BLaER1 treated with 17β-estradiol and CSF1 and Interleukin-3, amounts not matched to agents 10 nM and 100 nM (cell line): Measurements from ENCODE around the gene GTF2H2C.
A peak's percentile ranks its signal among the peaks of the same experiment; 100 is the strongest.
"Not testable (repeated sequence)": the region's sequence is repeated elsewhere in the genome, so short reads cannot be mapped to it uniquely, and the experiment has no call there.

Source experiments
- H3K27ac ChIP-seq, 11 experiments: shearing (Covaris generic); formaldehyde crosslinking; 2 replicates each; pipeline ENCODE4 v1.8.1; 2022
- H3K27me3 ChIP-seq, 11 experiments: shearing (Covaris generic); formaldehyde crosslinking; 2 replicates each; pipeline ENCODE4 v1.8.1; 2022
- H3K36me3 ChIP-seq, 11 experiments: shearing (Covaris generic); formaldehyde crosslinking; 2 replicates each; pipeline ENCODE4 v1.8.1; 2022
- H3K4me1 ChIP-seq, 10 experiments: shearing (Covaris generic); formaldehyde crosslinking; 2 replicates each; pipeline ENCODE4 v1.8.1; 2022
- H3K4me2 ChIP-seq, 11 experiments: shearing (Covaris generic); formaldehyde crosslinking; 2 replicates each; pipeline ENCODE4 v1.8.1; 2022
- H3K4me3 ChIP-seq, 10 experiments: shearing (Covaris generic); formaldehyde crosslinking; 2 replicates each; pipeline ENCODE4 v1.8.1; 2022
- H3K9ac ChIP-seq, 11 experiments: shearing (Covaris generic); formaldehyde crosslinking; 2 replicates each; pipeline ENCODE4 v1.8.1; 2022
- H3K9me3 ChIP-seq, 11 experiments: shearing (Covaris generic); formaldehyde crosslinking; replicated peaks in 1 of 11; 2 replicates each; pipeline ENCODE4 v1.8.1; 2022
- H4K20me1 ChIP-seq, 11 experiments: shearing (Covaris generic); formaldehyde crosslinking; 2 replicates each; pipeline ENCODE4 v1.8.1; 2022
- Cebpa-rat ChIP-seq, 11 experiments: shearing (Covaris generic); IDR thresholded peaks; 2 replicates each; pipeline ENCODE4 v1.8.1; 2022

GTF2H2C gene

DNA sequence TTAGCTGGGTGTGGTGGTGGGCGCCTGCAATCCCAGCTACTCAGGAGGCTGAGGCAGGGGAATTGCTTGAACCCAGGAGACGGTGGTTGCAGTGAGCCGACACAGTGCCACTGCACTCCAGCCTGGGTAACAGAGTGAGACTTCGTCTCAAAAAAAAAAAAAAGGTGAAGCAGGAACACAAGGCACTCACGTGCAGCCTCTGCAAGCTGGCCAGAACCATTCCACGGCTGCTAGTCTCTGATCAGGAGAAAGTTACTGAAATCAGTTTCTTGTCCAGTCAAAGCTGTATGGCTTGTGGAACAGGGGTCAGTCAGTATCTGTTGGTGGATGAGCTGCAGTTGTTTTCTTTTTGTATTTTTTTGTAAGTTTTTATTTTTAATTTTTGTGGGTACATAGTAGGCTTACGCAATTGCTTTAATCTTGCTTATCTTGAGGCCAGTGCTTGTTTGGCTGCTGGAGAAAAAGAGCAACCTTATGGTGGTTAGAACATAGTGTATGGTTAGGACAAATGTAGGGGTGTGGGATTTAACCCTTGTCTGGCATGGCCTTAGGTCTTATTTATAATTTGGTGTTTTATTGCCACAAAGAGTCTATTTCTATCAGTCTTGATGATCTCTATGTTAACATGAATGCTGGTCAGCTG lies 32.7 kb upstream of the GTF2H2C start:
- no peaks in the 10 kb centered on the region for H4K20me1 ChIP-seq
- no peak overlapping the region for H3K27ac ChIP-seq
- H3K9me3 ChIP-seq, result no peaks in the 10 kb centered on the region
- H3K4me1 ChIP-seq, result peaks cover 0 to 15% (median 0%) of the 10 kb centered on the region in 10 experiments; a peak in 8 of 20 replicates
- TF ChIP-seq Cebpa-rat (IDR thresholded peaks at IDR 0.05), result no peak
- H3K36me3 ChIP-seq, result no peaks in the 10 kb centered on the region
- H3K4me2 ChIP-seq, result no peak overlapping the region
- no peak overlapping the region for H3K4me3 ChIP-seq
- no peak overlapping the region for H3K9ac ChIP-seq
- H3K27me3 ChIP-seq, result no peaks in the 10 kb centered on the region

DNA sequence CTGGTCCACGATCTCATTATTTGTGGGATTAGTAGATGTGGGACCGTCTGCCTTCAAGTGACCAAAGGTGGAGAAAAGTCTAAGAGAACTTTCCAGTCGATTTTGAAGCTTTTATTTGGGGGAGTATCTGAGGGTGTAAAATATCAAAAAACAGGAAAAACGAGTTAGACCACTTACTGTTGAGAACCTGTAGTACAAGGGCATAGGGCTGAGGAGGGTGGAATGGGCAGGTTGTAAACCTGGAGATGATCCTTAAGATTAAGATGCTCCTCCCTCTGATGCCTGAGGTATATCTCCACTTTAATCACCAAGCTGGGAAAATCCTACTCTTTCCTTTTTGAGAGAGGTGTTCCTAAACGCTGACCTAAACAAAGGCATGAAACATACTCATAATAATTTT lies 32.0 kb upstream of the GTF2H2C start:
- Histone ChIP-seq H3K27ac (no peak overlapping the region), H3K9me3 (no peaks in the 10 kb centered on the region), H3K27me3 (no peaks in the 10 kb centered on the region), H4K20me1 (no peaks in the 10 kb centered on the region), H3K4me3 (no peak overlapping the region), H3K9ac (no peak overlapping the region), H3K4me1 (peaks cover 0 to 15% (median 0%) of the 10 kb centered on the region in 10 experiments; a peak in 8 of 20 replicates), H3K4me2 (no peak overlapping the region), H3K36me3 (no peaks in the 10 kb centered on the region)
- TF ChIP-seq Cebpa-rat (IDR thresholded peaks at IDR 0.05), result no peak

DNA sequence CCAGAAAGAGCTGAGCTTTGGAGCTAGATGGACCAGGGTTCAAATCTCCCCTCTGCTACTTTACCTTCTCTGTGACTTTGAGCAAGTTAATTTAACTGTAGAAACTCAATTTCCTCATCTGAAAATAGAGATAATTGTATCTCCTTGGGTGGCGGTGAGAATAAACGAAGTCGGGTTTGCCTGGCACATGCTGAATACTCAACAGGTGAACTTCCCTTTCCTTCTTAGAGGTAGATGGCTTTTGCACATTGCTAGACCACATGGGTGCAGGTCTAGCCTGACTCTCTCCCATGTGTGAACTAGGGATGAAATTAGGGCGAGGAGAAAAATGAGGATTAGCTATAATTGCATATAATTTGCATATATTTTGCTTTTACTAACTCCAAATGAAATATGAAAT lies 31.4 kb upstream of the GTF2H2C start:
- no peaks in the 10 kb centered on the region for H3K27me3 ChIP-seq
- TF ChIP-seq Cebpa-rat (IDR thresholded peaks at IDR 0.05), result no peak
- H4K20me1 ChIP-seq, result no peaks in the 10 kb centered on the region
- H3K4me2 ChIP-seq, result no peak overlapping the region
- H3K9ac ChIP-seq, result no peak overlapping the region
- no peaks in the 10 kb centered on the region for H3K9me3 ChIP-seq
- H3K4me1 ChIP-seq, result peaks cover 0 to 15% (median 0%) of the 10 kb centered on the region in 10 experiments; a peak in 8 of 20 replicates
- H3K4me3 ChIP-seq, result no peak overlapping the region
- no peaks in the 10 kb centered on the region for H3K36me3 ChIP-seq
- no peak overlapping the region for H3K27ac ChIP-seq

DNA sequence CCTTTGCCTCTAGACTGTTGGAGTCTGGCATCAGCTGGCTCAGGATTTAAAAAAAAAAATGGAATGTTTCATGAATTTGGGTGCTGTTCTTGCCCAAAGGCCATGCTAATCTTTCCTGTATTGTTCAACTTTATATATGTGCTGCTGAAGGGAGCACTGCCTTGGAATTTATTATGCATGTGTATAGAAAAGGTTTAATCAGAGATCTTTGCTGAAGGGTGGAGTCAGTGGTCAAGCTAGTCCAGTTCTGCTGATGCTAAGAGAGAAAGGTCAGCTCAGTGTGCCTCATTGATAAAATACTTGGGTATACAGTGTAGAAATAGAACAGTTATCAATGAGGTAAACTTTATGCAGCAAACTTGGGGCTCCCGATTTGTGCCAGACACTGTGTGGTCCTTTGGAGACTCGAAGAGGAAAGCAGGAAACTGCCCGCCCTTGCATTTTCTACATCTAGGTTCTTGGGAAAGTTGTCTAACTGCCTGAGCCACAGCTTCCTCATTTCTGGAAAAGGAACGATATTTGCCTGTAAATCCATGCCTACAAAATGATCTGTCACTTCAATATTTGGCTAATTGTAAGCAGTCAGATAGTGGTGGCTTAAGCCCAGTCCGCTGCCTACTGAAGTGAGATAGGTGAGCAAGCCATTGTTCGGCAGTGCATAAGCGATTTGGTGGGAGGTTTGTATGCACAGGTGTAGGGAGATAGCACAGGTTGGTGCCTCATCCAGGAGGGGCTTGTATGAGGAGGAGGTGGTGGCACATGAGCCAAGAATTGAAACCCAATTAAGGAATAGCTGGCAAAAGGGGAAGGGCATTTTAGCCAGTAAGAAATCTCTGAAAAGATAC lies 29.2 kb upstream of the GTF2H2C start:
- Histone ChIP-seq H3K27ac (no peak overlapping the region), H4K20me1 (no peaks in the 10 kb centered on the region), H3K4me1 (peaks cover 0 to 15% (median 0%) of the 10 kb centered on the region in 10 experiments; a peak in 8 of 20 replicates), H3K36me3 (no peaks in the 10 kb centered on the region), H3K27me3 (no peaks in the 10 kb centered on the region), H3K4me3 (no peak overlapping the region), H3K9me3 (no peaks in the 10 kb centered on the region), H3K4me2 (peak overlapping the region in 3 of 11 experiments; percentile 36 to 58 (median 40); a peak in 6 of 22 replicates), H3K9ac (no peak overlapping the region)
- no peak for TF ChIP-seq Cebpa-rat (IDR thresholded peaks at IDR 0.05)

DNA sequence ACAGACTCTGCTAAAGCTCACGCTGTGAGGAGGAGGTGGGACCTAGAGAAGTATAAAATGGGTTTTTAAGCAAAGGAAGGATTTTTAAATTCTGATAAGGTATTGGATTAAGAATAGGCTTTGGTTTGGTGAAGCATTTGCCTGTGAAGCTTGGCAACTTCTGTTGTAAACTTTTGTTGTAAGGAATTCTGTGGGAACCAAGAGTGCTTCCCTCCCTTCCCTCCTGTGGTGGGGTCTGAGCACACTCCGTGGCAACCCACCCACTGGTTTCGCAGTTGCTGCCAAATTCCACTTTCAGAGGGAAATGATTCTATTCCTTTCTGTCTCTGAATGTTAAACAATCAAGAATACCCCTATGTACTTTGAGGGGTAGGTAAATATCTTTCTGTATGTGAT lies 28.6 kb upstream of the GTF2H2C start:
- Histone ChIP-seq H3K36me3 (no peaks in the 10 kb centered on the region), H3K9ac (no peak overlapping the region), H3K9me3 (no peaks in the 10 kb centered on the region), H3K4me3 (no peak overlapping the region), H3K4me1 (peaks cover 0 to 15% (median 0%) of the 10 kb centered on the region in 10 experiments; a peak in 8 of 20 replicates), H3K27me3 (no peaks in the 10 kb centered on the region), H3K27ac (no peak overlapping the region), H3K4me2 (peak overlapping the region in 3 of 11 experiments; percentile 36 to 58 (median 40); a peak in 6 of 22 replicates), H4K20me1 (no peaks in the 10 kb centered on the region)
- no peak for TF ChIP-seq Cebpa-rat (IDR thresholded peaks at IDR 0.05)

DNA sequence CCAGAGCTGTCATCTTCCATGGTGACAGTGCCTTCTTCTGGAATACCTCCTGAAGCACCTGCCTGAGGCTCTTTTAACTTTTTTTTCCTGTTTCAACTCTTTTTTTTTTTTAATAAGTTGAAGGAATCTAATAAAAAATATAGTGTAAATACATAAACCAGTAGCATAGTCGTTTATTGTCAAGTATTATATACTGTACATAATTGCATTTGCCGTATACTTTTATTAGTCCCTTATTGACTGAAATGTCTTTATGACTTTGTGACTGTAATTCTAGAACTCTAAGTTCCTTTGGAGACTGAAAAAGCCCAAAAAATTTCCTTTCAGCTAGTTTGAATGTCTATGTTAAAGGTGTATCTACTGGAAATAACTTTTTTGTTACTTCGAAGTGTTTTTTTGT lies 22.1 kb upstream of the GTF2H2C start:
- not testable (repeated sequence) for H3K27me3 ChIP-seq, H3K9ac ChIP-seq, H3K9me3 ChIP-seq, H3K27ac ChIP-seq, H3K4me2 ChIP-seq, H4K20me1 ChIP-seq, H3K4me1 ChIP-seq, H3K36me3 ChIP-seq, H3K4me3 ChIP-seq

DNA sequence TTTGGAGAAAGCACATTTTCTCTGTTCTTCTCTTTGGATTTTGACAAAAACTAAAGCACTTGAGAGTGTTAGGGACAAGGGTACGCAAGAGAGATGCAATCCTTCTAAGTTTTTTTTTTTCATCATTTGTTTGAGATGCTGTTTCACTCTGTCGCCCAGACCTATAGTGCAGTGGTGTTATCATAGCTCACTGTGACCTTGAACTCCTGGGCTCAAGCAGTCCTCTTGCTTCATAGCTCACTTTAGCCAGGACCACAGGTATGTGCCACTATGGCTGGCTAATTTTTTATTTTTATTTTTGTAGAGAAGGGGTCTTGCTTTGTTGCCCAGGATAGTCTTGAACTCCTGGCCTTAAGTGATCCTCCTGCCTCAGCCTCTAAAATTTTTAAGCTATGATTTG lies 21.3 kb upstream of the GTF2H2C start:
- H3K9me3 ChIP-seq, H3K9ac ChIP-seq, H3K27ac ChIP-seq, H3K4me1 ChIP-seq, H3K4me2 ChIP-seq, H3K27me3 ChIP-seq, H3K36me3 ChIP-seq, H3K4me3 ChIP-seq, H4K20me1 ChIP-seq: not testable (repeated sequence)

DNA sequence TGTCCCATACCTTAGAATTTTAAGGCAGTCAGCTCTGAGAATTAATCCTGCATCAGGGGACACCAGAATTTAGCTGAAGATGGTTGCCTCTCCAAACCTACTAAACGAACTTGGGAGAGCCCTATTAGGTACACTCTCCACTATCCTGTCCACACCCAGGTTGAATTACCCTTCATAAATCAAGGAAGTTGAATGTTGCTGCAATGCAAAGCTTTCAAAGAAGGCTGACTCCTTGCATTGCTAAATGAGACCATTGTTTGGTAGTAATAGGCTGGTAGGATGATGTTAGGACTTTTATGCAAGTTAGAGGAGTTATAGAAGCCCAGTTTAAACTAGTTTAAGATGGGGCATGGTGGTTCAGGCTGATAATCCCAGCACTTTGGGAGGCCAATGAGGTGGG lies 18.6 kb upstream of the GTF2H2C start:
- not testable (repeated sequence) for H3K9me3 ChIP-seq, H3K4me2 ChIP-seq, H3K9ac ChIP-seq, H3K36me3 ChIP-seq, H4K20me1 ChIP-seq, H3K27ac ChIP-seq, H3K4me1 ChIP-seq, H3K4me3 ChIP-seq, H3K27me3 ChIP-seq

DNA sequence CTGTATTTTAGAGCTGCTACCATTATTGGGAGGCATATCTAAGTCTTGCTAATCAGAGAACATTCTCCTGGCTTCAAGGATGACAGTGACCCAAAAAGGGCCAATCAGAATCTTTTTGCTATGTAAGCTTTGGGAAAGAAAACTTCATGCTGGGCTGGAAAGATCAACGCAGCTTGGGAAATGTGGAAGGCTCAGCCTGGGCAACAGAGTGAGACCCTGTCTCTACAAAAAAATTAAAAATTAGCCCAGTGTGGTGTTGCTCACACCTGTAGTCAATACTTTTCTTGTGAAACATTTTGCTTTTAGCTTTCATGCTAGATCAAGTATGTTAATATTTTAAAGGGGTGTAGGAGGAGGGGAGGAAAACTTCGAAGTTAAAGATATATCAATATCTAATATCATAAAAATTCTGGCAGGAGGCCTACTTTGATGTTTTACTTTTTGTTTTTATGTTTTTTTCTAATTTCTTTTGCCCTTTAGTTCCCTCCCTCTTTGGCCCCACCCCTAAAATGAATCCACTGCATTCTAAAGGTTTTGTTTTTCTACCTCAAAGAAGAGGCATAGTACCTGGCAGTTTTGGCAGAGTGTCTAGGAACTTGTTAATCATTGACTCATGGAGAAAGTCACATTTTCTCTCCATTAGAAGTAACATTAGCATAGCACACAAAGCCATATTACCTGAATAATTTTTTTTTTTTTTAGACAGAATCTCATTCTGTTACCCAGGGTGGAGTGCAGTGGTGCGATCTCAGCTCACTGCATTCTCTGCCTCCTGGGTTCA lies 17.0 kb upstream of the GTF2H2C start:
- not testable (repeated sequence) for H3K36me3 ChIP-seq, H4K20me1 ChIP-seq

DNA sequence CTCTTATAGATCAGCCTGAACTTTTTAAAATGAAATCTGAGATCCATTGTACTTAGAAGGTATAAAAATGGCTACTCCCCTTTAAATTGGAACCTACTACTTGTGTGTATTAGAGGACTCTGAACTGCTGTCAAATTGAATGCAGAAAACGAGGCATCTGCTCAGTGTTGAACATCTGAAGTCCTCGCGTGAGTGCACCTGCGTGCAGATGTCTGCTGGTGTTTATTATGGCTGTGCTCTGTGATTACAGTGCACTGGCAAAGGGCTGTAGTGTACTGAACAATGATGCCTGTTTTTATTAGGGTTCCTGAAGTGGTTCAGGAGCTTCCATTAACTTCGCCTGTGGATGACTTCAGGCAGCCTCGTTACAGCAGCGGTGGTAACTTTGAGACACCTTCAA lies 15.4 kb upstream of the GTF2H2C start:
- not testable (repeated sequence) for H3K4me2 ChIP-seq, H3K9ac ChIP-seq, H4K20me1 ChIP-seq, H3K4me3 ChIP-seq, H3K36me3 ChIP-seq, H3K27ac ChIP-seq, H3K27me3 ChIP-seq, H3K9me3 ChIP-seq, H3K4me1 ChIP-seq

More for the DNA sequence above, 17.0 kb upstream of the GTF2H2C start:
- not testable (repeated sequence) for H3K4me3 ChIP-seq, H3K9me3 ChIP-seq, H3K4me2 ChIP-seq, H3K27me3 ChIP-seq, H3K4me1 ChIP-seq, H3K27ac ChIP-seq, H3K9ac ChIP-seq

DNA sequence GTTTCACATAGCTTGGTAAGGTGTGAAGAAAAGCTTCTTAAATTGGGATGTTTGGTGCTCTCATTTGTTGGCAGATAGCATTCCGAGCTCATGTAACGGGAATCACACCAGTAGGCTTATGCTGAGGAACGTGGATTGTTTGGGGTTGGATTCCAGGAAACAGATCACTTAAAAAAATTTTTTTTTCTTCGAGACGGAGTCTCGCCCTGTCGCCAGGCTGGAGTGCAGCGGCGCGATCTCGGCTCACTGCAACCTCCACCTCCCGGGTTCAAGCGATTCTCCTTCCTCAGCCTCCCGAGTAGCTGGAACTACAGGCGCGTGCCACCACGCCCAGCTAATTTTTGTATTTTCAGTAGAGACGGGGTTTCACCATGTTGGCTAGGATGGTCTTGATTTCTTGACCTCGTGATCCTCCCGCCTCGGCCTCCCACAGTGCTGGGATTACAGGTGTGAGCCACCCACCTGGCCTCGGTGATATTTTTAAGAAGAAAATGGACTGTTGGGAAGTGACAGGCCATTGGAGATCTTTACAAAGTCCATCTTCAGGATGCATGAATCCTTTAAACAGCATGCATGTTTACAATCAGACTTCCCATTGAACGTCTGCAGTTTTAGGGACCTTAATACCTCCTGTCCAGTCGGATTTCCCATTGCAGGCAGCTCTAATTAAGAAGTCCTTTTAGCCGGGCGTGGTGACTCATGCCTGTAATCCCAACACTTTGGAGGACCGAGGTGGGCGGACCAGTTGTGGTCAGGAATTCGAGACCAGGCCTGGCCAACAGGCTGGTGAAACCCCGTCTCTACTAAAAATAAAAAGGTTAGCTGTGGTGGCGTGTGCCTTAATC lies 818 bp downstream of the GTF2H2C start:
- not testable (repeated sequence) for H3K4me1 ChIP-seq, H3K36me3 ChIP-seq, H3K9me3 ChIP-seq, H4K20me1 ChIP-seq, H3K27me3 ChIP-seq
- Histone ChIP-seq H3K9ac (peak overlapping the region in 10 of 11 experiments; percentile 27 to 60 (median 50); a peak in 15 of 22 replicates), H3K4me3 (peak overlapping the region; percentile 42 to 67 (median 57)), H3K27ac (peak overlapping the region in 7 of 11 experiments; percentile 12 to 39 (median 38); a peak in 7 of 22 replicates), H3K4me2 (peak overlapping the region; percentile 61 to 79 (median 75))

DNA sequence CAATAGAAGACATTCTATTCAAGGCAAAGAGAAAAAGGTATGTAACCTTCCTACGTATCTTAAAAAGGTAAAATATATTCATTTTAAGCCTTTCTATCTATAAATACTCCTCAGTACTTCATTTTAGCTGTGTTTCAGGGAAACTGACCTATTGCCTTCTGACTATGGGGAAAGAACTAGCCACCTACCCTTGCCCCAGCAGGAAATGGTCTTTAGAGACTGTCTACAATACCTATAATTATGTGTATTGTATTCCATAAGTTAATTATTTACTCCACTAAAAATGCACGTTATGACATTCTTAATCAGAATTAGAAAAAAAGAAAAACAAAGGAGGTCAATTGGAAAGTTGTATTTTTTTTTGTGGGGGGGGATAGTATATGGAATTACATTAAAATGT lies 6.2 kb downstream of the GTF2H2C start:
- not testable (repeated sequence) for H3K4me3 ChIP-seq, H3K27ac ChIP-seq, H3K9ac ChIP-seq, H4K20me1 ChIP-seq, H3K9me3 ChIP-seq, H3K4me1 ChIP-seq, H3K27me3 ChIP-seq, H3K4me2 ChIP-seq, H3K36me3 ChIP-seq
